Activated T-cell treated with anti-CD3 and anti-CD28 coated beads, Interleukin-2, amount 50 U/mL, for 48 hours (primary cell): ENCODE results near the gene SLC25A6.
"Not testable (repeated sequence)": the region's sequence is repeated elsewhere in the genome, so short reads cannot be mapped to it uniquely, and the experiment has no call there.

Source experiments
- DNase-seq, 2 experiments: peaks; one replicate each; pipeline ENCODE4 v3.0.0-alpha.2; 2020

The SLC25A6 gene

DNA sequence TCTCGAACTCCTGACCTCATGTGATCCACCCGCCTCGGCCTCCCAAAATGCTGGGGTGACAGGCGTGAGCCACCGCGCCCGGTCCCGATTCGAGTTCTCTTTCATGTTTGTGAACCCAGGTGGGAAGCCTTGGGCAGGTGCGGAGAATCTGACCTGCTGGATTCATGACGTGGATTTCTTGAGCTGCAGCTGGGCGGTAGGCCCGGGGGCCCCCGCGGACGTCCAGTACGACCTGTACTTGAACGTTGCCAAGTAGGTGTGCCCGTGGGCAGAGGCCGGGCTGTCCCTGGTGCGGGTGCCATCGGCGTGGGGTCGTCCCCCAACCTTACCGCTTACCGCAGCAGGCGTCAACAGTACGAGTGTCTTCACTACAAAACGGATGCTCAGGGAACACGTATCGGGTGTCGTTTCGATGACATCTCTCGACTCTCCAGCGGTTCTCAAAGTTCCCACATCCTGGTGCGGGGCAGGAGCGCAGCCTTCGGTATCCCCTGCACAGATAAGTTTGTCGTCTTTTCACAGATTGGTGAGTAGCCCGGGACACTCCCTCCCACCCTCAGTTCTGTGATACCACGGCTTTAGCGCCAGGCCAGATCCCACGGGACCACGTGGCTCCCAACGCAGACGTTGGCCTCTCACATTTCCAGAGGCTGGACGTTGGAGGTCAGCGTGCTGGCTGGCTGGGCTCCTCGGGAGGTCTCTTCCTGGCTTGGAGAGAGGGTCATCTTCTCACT lies 39.8 kb downstream of the SLC25A6 start:
- DNase-seq: no peak

DNA sequence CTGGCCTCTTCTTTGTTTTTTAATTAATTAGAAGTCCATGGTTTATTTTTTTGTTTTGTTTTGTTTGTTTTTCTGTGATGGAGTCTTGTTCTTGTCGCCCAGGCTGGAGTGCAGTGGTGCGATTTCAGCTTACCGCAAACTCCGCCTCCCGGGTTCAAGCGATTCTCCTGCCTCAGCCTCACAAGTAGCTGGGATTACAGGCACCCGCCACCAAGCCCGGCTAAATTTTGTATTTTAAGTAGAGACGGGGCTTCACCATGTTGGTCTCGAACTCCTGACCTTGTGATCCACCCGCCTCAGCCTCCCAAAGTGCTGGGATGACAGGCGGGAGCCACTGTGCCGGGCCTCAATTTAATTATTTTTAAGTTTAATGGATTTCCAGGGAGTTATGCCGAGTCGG lies 42.3 kb downstream of the SLC25A6 start:
- DNase-seq: not testable (repeated sequence)

DNA sequence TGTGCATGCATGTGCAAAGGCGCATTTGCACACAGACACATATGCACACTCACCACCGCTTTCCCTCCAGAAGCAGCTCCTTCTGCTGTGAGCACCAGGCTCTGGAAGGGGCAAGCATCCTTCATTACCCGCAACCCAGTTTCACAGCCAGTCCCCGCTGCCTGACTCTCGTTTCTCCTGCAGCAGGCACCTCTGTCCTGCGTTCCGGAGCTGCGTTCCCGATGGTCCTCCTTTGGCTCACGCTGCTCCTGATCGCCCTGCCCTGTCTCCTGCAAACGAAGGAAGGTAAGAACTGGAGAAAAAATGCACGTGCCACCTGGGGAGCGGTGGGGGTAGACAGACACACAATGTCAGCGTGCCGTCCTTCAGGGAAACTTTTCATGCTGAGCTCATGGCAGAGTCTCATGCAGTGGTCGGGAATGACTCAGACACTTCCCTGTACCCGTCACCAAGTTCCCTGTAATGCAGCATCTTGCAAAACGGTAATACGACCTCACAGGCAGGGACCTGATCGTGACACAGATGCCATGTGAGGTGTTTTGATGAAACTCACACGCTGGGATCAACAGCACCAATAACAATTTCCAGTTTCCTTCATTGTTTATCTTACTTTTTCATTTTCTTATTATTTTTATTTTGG lies 50.2 kb downstream of the SLC25A6 start:
- no peak for DNase-seq

DNA sequence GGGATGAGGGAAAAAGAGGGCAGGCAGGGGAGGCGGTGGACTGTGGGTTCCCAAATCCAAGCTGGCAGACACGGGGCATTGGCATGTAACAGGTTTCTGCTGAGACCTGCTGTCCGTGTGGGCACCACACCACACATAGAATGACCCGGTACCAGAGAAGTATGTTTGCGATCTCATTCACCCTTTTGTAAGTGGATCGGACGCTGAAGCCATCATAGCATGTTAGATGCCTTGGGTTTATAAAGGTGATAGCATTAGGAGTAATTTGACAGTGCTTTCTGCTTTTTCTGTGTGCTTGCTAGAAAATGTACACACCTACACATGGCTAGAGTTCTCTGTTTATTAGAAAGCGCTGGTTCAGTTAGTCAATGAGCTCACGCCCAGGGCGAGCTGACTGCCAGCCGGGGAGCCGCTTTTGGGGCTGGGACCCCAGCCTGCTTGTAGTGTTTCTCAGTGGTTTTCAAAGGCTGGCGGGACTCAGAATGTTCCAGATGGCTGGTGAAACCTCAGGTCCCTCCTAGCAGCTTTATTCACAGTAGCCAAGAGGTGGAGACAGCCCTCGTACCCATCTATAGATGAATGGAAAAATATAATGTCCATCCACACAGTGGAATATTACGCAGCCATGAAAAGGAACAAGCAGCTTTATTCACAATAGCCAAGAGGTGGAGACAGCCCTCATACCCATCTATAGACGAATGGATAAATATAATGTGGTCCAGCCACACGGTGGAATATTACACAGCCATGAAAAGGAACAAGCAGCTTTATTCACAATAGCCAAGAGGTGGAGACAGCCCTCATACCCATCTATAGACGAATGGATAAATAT lies 54.7 kb downstream of the SLC25A6 start:
- DNase-seq: no peak

DNA sequence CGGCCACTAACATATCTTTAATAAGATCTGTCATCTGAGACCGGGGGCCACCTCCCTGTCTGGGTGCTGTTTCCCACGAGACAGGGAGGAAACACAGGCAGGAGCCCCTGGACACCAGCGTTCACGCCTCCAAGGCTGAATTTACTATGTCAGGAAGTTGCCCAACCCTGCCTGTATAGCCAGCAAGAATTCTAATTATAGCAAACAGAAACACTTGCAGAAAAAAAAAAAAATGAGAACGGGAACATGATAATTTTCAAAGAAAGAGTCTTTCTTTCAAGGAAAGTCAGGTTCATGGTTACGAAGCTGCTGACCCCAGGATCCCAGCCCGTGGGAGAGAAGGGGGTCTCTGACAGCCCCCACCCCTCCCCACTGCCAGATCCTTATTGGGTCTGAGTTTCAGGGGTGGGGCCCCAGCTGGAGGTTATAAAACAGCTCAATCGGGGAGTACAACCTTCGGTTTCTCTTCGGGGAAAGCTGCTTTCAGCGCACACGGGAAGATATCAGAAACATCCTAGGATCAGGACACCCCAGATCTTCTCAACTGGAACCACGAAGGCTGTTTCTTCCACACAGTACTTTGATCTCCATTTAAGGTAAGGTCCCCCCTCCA lies 55.5 kb downstream of the SLC25A6 start, which contains the start of gene IL3RA:
Gene IL3RA (plus strand): TSS at position 455 of the 613 bp plus-strand sequence. CDS start 4,981 bp downstream, outside the sequence.
- no peak for DNase-seq
